ENCODE measurements around the gene PCMTD2. TPM values are rescaled to one million over a fixed set of nuclear protein-coding genes. Genes with fewer than 3 reads are reported as not detected.

PCMTD2 gene
- total RNA-seq, 1 donor from 2014 or later, result 19.0 TPM

GRCh38 chr20:64222291-64222735 is 33.2 kb upstream of the PCMTD2 start:
- no peak for TF ChIP-seq CTCF (IDR thresholded peaks at IDR 0.05; ENCODE audit: insufficient read depth, low read length, severe bottlenecking)
- Histone ChIP-seq H3K36me3 (ENCODE audit: control insufficient read depth, insufficient read depth, low read length) (no peaks in the 10 kb centered on the region), H3K27me3 (ENCODE audit: control insufficient read depth, insufficient read depth, low read length) (peaks cover 14% of the 10 kb centered on the region), H3K4me3 (ENCODE audit: low read depth, low read length) (no peak overlapping the region)
- DNase-seq (ENCODE audit: low read depth) (peak; percentile 76), FAIRE-seq (no peak)

- H3K27me3 ChIP-seq (ENCODE audit: control insufficient read depth, insufficient read depth, low read length), result peaks cover 14% of the 10 kb centered on the region
- no peak for TF ChIP-seq CTCF (IDR thresholded peaks at IDR 0.05; ENCODE audit: insufficient read depth, low read length, severe bottlenecking)
- no peak for FAIRE-seq
These were observed 32.6 kb upstream of the PCMTD2 start for GRCh38 chr20:64222851-64223525.

GRCh38 chr20:64223526-64224067 is 32.0 kb upstream of the PCMTD2 start:
- no peak overlapping the region for H3K4me3 ChIP-seq (ENCODE audit: low read depth, low read length)
- peak; percentile 43 for TF ChIP-seq CTCF (IDR thresholded peaks at IDR 0.05; ENCODE audit: insufficient read depth, low read length, severe bottlenecking)
- H3K27me3 ChIP-seq (ENCODE audit: control insufficient read depth, insufficient read depth, low read length), result peaks cover 19% of the 10 kb centered on the region
- no peak for FAIRE-seq
- peak; percentile 21 for DNase-seq (ENCODE audit: low read depth)
- H3K36me3 ChIP-seq (ENCODE audit: control insufficient read depth, insufficient read depth, low read length), result no peaks in the 10 kb centered on the region

More at GRCh38 chr20:64222851-64223525, 32.6 kb upstream of the PCMTD2 start:
- no peaks in the 10 kb centered on the region for H3K36me3 ChIP-seq (ENCODE audit: control insufficient read depth, insufficient read depth, low read length)
- H3K4me3 ChIP-seq (ENCODE audit: low read depth, low read length), result no peak overlapping the region
- DNase-seq (ENCODE audit: low read depth), result no peak

GRCh38 chr20:64224351-64225170 is 31.0 kb upstream of the PCMTD2 start:
- no peaks in the 10 kb centered on the region for H3K36me3 ChIP-seq (ENCODE audit: control insufficient read depth, insufficient read depth, low read length)
- FAIRE-seq (no peak), DNase-seq (ENCODE audit: low read depth) (peak; percentile 88)
- no peak overlapping the region for H3K4me3 ChIP-seq (ENCODE audit: low read depth, low read length)
- no peak for TF ChIP-seq CTCF (IDR thresholded peaks at IDR 0.05; ENCODE audit: insufficient read depth, low read length, severe bottlenecking)
- H3K27me3 ChIP-seq (ENCODE audit: control insufficient read depth, insufficient read depth, low read length), result peaks cover 13% of the 10 kb centered on the region

- H3K36me3 ChIP-seq (ENCODE audit: control insufficient read depth, insufficient read depth, low read length), result no peaks in the 10 kb centered on the region
- DNase-seq (ENCODE audit: low read depth), result no peak
- H3K4me3 ChIP-seq (ENCODE audit: low read depth, low read length), result no peak overlapping the region
- TF ChIP-seq CTCF (IDR thresholded peaks at IDR 0.05; ENCODE audit: insufficient read depth, low read length, severe bottlenecking), result no peak
- peak; percentile 7 for FAIRE-seq
- peaks cover 8% of the 10 kb centered on the region for H3K27me3 ChIP-seq (ENCODE audit: control insufficient read depth, insufficient read depth, low read length)
These were observed 30.4 kb upstream of the PCMTD2 start for GRCh38 chr20:64225171-64225595.
